Bronchial epithelial cell (primary cell): ENCODE measurements around the gene MKNK2. TPM values are rescaled to one million over a fixed set of nuclear protein-coding genes. Genes with fewer than 3 reads are reported as not detected.

Experiments
- DNase-seq: peaks from one replicate; pipeline ENCODE4 v3.0.0-alpha.2; 2010; ENCODE audit warnings: low read depth
- FAIRE-seq: peaks from 2 replicates; lab custom pipeline; 2011; peaks lifted over from hg19 to GRCh38; lab: Jason Lieb, UNC
- H3K27me3 ChIP-seq: 2 replicates; pipeline ENCODE4 v1.5.1; 2011; ENCODE audit warnings: low read length; ENCODE audit not compliant: control insufficient read depth, insufficient read depth
- H3K36me3 ChIP-seq: 2 replicates; pipeline ENCODE4 v1.5.1; 2011; ENCODE audit warnings: low read length; ENCODE audit not compliant: control insufficient read depth, insufficient read depth
- H3K4me3 ChIP-seq: 2 replicates; pipeline ENCODE4 v1.5.1; 2011; ENCODE audit warnings: mild to moderate bottlenecking, low read depth, low read length, control low read depth
- CTCF ChIP-seq: IDR thresholded peaks from 2 replicates; pipeline ENCODE4 v1.5.1; 2011; ENCODE audit warnings: mild to moderate bottlenecking, moderate library complexity, low read length, control low read depth, inconsistent platforms; ENCODE audit not compliant: insufficient read depth, severe bottlenecking
- total RNA-seq: library from RNA; depleted of rRNA; stranded (reverse); fragments of >200 nt; gene quantifications from 2 replicates; pipeline ENCODE4 v1.2.1, GENCODE V29; 2014

The MKNK2 gene
- total RNA-seq, 1 donor from 2014 or later, result 251 TPM

GRCh38 chr19:2055931-2056836, 5.1 kb upstream of the MKNK2 start:
- FAIRE-seq (no peak), DNase-seq (peak; percentile 40)
- Histone ChIP-seq H3K36me3 (no peaks in the 10 kb centered on the region), H3K4me3 (peak overlapping the region; percentile 24), H3K27me3 (no peaks in the 10 kb centered on the region)
- no peak for TF ChIP-seq CTCF

GRCh38 chr19:2054763-2055162, 3.7 kb upstream of the MKNK2 start:
- Histone ChIP-seq H3K27me3 (no peaks in the 10 kb centered on the region), H3K36me3 (peaks cover 6% of the 10 kb centered on the region), H3K4me3 (no peak overlapping the region)
- DNase-seq (no peak), FAIRE-seq (no peak)
- TF ChIP-seq CTCF, result no peak

DNA sequence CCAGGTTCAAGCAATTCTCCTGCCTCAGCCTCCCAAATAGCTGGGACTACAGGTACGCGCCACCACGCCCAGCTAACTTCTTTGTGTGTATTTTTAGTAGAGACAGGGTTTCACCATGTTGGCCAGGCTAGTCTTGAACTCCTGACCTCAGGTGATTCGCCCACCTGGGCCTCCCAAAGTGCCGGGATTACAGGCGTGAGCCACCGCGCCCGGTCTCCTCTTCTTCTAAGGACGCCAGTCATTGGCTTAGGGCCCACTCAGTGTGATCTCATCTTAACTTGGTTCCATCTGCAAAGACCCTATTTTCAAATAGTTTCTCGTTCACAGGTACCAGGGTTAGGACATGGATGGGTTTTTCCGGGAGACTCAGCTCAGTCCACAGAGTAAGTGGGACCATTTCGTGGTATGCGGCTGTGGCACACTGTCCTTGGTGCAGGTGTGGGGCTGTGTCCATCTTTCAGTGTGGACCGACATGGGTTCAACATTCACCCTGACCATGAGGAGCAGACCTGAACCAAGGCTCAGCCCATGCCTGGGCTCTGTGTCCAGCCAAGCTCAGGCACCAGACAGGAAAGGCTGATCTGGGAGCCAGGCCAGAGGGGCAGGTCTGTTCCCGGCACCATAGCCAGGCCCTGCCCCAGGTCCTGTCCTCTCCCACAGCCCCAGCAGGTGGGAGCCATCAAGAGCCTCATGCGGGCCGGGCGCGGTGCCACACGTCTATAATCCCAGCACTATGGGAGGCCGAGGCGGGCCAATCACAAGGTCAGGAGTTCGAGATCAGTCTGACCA, 2.8 kb upstream of the MKNK2 start:
- no peak overlapping the region for H3K4me3 ChIP-seq
- DNase-seq (no peak), FAIRE-seq (no peak)
- peaks cover 16% of the 10 kb centered on the region for H3K36me3 ChIP-seq
- no peaks in the 10 kb centered on the region for H3K27me3 ChIP-seq
- no peak for TF ChIP-seq CTCF

DNA sequence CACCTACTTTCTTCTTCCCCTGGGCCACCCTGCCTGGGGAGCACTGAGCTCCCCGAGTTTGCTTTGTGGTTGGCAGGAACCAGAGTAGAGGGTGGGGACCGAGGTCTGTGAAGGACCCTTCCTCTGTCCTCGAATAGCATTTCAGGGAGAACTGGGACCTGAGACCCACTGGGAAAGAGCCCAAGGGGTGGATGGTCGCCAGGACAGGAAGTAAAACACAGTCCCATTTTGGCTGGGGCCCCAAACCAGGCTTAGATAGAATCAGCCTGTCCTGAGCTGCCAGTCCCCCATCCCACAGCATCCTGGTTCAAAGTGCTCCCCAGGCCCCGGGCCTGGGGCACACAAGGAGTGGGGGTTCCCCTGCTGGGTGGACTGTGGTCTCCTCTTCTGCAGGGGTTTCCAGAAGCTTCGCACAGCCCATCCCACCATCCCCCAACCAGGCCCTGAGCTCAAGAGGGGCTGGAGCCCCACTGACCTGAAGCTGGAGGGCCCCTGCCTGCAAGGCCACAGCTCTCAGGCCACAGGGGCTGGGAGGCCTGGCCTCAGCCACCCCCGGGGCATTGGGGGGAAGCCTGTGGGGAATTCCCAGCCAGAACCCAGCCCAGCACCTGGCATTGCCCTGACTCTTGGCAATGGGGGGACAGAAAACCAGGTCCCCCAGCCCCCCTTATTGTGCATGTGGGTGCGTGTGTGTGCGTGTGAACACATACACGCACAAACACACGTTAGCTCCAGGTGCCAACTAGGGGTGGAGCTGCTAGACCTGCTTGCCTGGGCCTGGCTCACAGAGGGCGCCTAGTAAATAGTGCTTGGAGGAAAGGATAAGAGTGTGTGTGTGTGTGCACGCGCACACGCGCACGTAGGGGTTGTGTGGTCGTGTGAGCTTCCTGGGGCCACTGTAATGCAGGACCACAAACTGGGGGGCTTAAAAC, 995 bp upstream of the MKNK2 start:
- no peak overlapping the region for H3K4me3 ChIP-seq
- FAIRE-seq (peak; percentile 13), DNase-seq (peak; percentile 40)
- no peaks in the 10 kb centered on the region for H3K27me3 ChIP-seq
- peaks cover 32% of the 10 kb centered on the region for H3K36me3 ChIP-seq
- TF ChIP-seq CTCF, result no peak

GRCh38 chr19:2050349-2050990, 574 bp downstream of the MKNK2 start:
- TF ChIP-seq CTCF, result no peak
- FAIRE-seq (no peak), DNase-seq (no peak)
- H3K27me3 ChIP-seq, result no peaks in the 10 kb centered on the region
- H3K36me3 ChIP-seq, result peaks cover 46% of the 10 kb centered on the region
- peak overlapping the region; percentile 80 for H3K4me3 ChIP-seq
